AG04450 (cell line): Measurements from ENCODE around the gene LCAT. TPM values are rescaled to one million over a fixed set of nuclear protein-coding genes. Genes with fewer than 3 reads are reported as not detected.

Experiments
- CTCF ChIA-PET: fragments of 300-600, 350-600 bp; formaldehyde crosslinking; extraction: SDS; loops from one replicate; lab custom pipeline; 2022; ENCODE audit warnings: antibody characterized with exemption, inconsistent platforms; lab: Charles Lee
- POLR2A ChIA-PET: fragments of 350-600 bp; formaldehyde crosslinking; extraction: SDS; loops from one replicate; lab custom pipeline; 2021; ENCODE audit warnings: antibody characterized with exemption, inconsistent platforms; lab: Yijun Ruan, JAX
- DNase-seq: peaks from one replicate; pipeline ENCODE4 v3.0.0-alpha.2; 2011; ENCODE audit warnings: low read depth, low spot score
- H3K27ac ChIP-seq: one replicate; pipeline ENCODE4 v1.5.1; 2012; ENCODE audit warnings: low read depth, low read length, control low read depth
- H3K27me3 ChIP-seq: one replicate; pipeline ENCODE4 v1.6.0; 2012; ENCODE audit warnings: low read length; ENCODE audit not compliant: control insufficient read depth, insufficient read depth
- H3K4me3 ChIP-seq: 2 replicates; pipeline ENCODE4 v1.5.1; 2011; ENCODE audit warnings: mild to moderate bottlenecking, low read depth, low read length, control low read depth
- H3K9me3 ChIP-seq: 2 replicates; pipeline ENCODE4 v1.5.1; 2012; ENCODE audit warnings: low read length; ENCODE audit not compliant: control insufficient read depth, insufficient read depth
- CTCF ChIP-seq: IDR thresholded peaks from 2 replicates; pipeline ENCODE4 v1.5.1; 2011; ENCODE audit warnings: low read depth, low read length, control low read depth, inconsistent platforms
- polyA plus RNA-seq: library from polyadenylated mRNA; depleted of rRNA; stranded (reverse); fragments of >200 nt; gene quantifications from 2 replicates; pipeline ENCODE4 v1.2.3, GENCODE V29; 2011

The LCAT gene
- polyA plus RNA-seq, 1 experiment: 5.2 TPM

GRCh38 chr16:67949645-67950044 lies 5.7 kb upstream of the LCAT start:
- TF ChIP-seq CTCF: no peak
- Histone ChIP-seq H3K4me3 (no peak overlapping the region), H3K27ac (no peak overlapping the region), H3K9me3 (no peaks in the 10 kb centered on the region; the same call in 1 of the 2 replicates), H3K27me3 (no peaks in the 10 kb centered on the region)
- DNase-seq: no peak
- ChIA-PET CTCF (interaction anchor here (0.7 kb wide), 1 partner anchor 925 kb away, joined by 3 read pairs; no protein-coding TSS in a partner anchor), POLR2A (no interaction called here)

GRCh38 chr16:67948015-67948414 lies 4.1 kb upstream of the LCAT start:
- Histone ChIP-seq H3K4me3 (no peak overlapping the region), H3K27ac (no peak overlapping the region), H3K9me3 (no peaks in the 10 kb centered on the region; the same call in 1 of the 2 replicates), H3K27me3 (no peaks in the 10 kb centered on the region)
- CTCF ChIA-PET: no interaction called here
- TF ChIP-seq CTCF: no peak
- POLR2A ChIA-PET: no interaction called here
- DNase-seq: no peak

- ChIA-PET POLR2A (interaction anchor here (0.9 kb wide), 1 partner anchor 13 kb away, joined by 4 read pairs; no protein-coding TSS in a partner anchor), CTCF (no interaction called here)
- no peak for TF ChIP-seq CTCF
- no peaks in the 10 kb centered on the region for H3K27me3 ChIP-seq
- no peak overlapping the region for H3K27ac ChIP-seq
- no peak overlapping the region for H3K4me3 ChIP-seq
- DNase-seq: no peak
- H3K9me3 ChIP-seq: no peaks in the 10 kb centered on the region; the same call in 1 of the 2 replicates
Observed at GRCh38 chr16:67946966-67947558, 3.1 kb upstream of the LCAT start.

GRCh38 chr16:67946128-67946569 lies 2.2 kb upstream of the LCAT start:
- Histone ChIP-seq H3K9me3 (no peaks in the 10 kb centered on the region; the same call in 1 of the 2 replicates), H3K27ac (no peak overlapping the region), H3K4me3 (no peak overlapping the region), H3K27me3 (no peaks in the 10 kb centered on the region)
- ChIA-PET CTCF (no interaction called here), POLR2A (interaction anchor here (0.9 kb wide), 1 partner anchor 14 kb away, joined by 4 read pairs; no protein-coding TSS in a partner anchor)
- DNase-seq: no peak
- TF ChIP-seq CTCF: no peak

GRCh38 chr16:67945392-67945933 lies 1.5 kb upstream of the LCAT start:
- H3K27ac ChIP-seq: no peak overlapping the region
- POLR2A ChIA-PET: no interaction called here
- CTCF ChIA-PET: no interaction called here
- no peaks in the 10 kb centered on the region; the same call in 1 of the 2 replicates for H3K9me3 ChIP-seq
- no peak for TF ChIP-seq CTCF
- H3K4me3 ChIP-seq: no peak overlapping the region
- no peaks in the 10 kb centered on the region for H3K27me3 ChIP-seq
- DNase-seq: no peak
